Measurements from ENCODE around the gene PLEKHG4B. TPM values are rescaled to one million over a fixed set of nuclear protein-coding genes. Genes with fewer than 3 reads are reported as not detected.
"Not testable (repeated sequence)": the region's sequence is repeated elsewhere in the genome, so short reads cannot be mapped to it uniquely, and the experiment has no call there.

The PLEKHG4B gene
- total RNA-seq, 5 donors from 2014 or later (not counting 1 experiment from before 2014, with no cell fraction given) = 0.06 to 0.09 TPM; not detected in 3

GRCh38 chr5:194603-195209 lies 102.7 kb downstream of the PLEKHG4B start:
- H3K9me3 ChIP-seq = no peaks in the 10 kb centered on the region
- peaks cover 0 to 37% of the 10 kb centered on the region in 2 experiments for H3K27me3 ChIP-seq (replicated peaks in 1 of 2; ENCODE audit: control insufficient read depth in 2 of 2, extremely low read depth in 1 of 2, insufficient read depth in 2 of 2, low read length in 1 of 2)
- no peaks in the 10 kb centered on the region for H3K9me3 Mint-ChIP-seq
- H3K4me3 ChIP-seq (ENCODE audit: control insufficient read depth in 1 of 2, extremely low read depth in 1 of 2, low read length in 1 of 2) = no peak overlapping the region
- no peaks in the 10 kb centered on the region for H3K36me3 Mint-ChIP-seq
- no peaks in the 10 kb centered on the region for H3K4me1 Mint-ChIP-seq
- peaks cover 0 to 8% of the 10 kb centered on the region in 2 experiments for H3K4me1 ChIP-seq (ENCODE audit: control insufficient read depth in 1 of 2, extremely low read depth in 1 of 2, insufficient read depth in 2 of 2, low read length in 2 of 2)
- DNase-seq (no peak), ATAC-seq (replicated peaks in 1 of 4) (no peak)
- no peaks in the 10 kb centered on the region for H3K36me3 ChIP-seq (ENCODE audit: control insufficient read depth in 2 of 2, extremely low read depth in 1 of 2, insufficient read depth in 1 of 2, low read length in 1 of 2)
- no peak overlapping the region for H3K4me3 Mint-ChIP-seq
- H3K27ac ChIP-seq (ENCODE audit: low read length) = no peak overlapping the region
- H3K27me3 Mint-ChIP-seq = peaks cover 0 to 8% of the 10 kb centered on the region in 2 donors
- POLR2A ChIA-PET = no interaction called here
- no peak overlapping the region for H3K27ac Mint-ChIP-seq
- CTCF ChIA-PET = no interaction called here
- 93% methylated on average over 33 of the region's 36 CpGs for WGBS (ENCODE audit: insufficient coverage)

GRCh38 chr5:195401-196160 lies 103.6 kb downstream of the PLEKHG4B start:
- POLR2A ChIA-PET = interaction anchor here in 1 of 2 donors (0.5 kb wide), 1 partner anchor 1178 kb away, joined by 3 read pairs; no protein-coding TSS in a partner anchor
- Mint-ChIP-seq H3K9me3 (no peaks in the 10 kb centered on the region), H3K27me3 (peaks cover 0 to 8% of the 10 kb centered on the region in 2 donors), H3K4me1 (no peaks in the 10 kb centered on the region), H3K4me3 (no peak overlapping the region), H3K27ac (no peak overlapping the region), H3K36me3 (no peaks in the 10 kb centered on the region)
- ATAC-seq (replicated peaks in 1 of 4) (no peak), DNase-seq (no peak)
- Histone ChIP-seq H3K9me3 (no peaks in the 10 kb centered on the region), H3K36me3 (ENCODE audit: control insufficient read depth in 2 of 2, extremely low read depth in 1 of 2, insufficient read depth in 1 of 2, low read length in 1 of 2) (no peaks in the 10 kb centered on the region), H3K27ac (ENCODE audit: low read length) (no peak overlapping the region), H3K4me3 (ENCODE audit: control insufficient read depth in 1 of 2, extremely low read depth in 1 of 2, low read length in 1 of 2) (no peak overlapping the region), H3K4me1 (ENCODE audit: control insufficient read depth in 1 of 2, extremely low read depth in 1 of 2, insufficient read depth in 2 of 2, low read length in 2 of 2) (peaks cover 0 to 8% of the 10 kb centered on the region in 2 experiments), H3K27me3 (replicated peaks in 1 of 2; ENCODE audit: control insufficient read depth in 2 of 2, extremely low read depth in 1 of 2, insufficient read depth in 2 of 2, low read length in 1 of 2) (peaks cover 0 to 33% of the 10 kb centered on the region in 2 experiments)
- CTCF ChIA-PET = no interaction called here
- 77% methylated on average over 22 of the region's 33 CpGs for WGBS (ENCODE audit: insufficient coverage)

DNA sequence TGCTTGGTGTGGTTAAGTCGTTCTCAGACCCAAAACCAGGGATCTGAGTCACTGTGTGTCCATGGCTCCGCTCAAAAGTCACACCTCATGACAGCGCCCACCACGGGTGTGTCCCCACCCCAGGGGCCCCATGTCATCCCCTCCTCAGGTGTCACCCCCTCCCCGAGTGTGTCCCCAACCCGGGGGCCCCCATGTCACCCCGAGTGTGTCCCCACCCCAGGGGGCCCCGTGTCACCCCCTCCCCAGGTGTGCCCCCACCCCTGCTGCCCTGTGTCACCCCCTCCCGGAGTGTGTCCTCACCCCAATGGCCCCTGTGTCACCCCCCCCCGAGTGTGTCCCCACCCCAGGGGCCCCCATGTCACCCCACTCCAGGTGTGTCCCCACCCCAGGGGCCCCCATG lies 104.4 kb downstream of the PLEKHG4B start:
- H3K27me3 ChIP-seq (replicated peaks in 1 of 2; ENCODE audit: control insufficient read depth in 2 of 2, extremely low read depth in 1 of 2, insufficient read depth in 2 of 2, low read length in 1 of 2) = peaks cover 0 to 26% of the 10 kb centered on the region in 2 experiments
- Mint-ChIP-seq H3K27me3 (peaks cover 0 to 8% of the 10 kb centered on the region in 2 donors), H3K36me3 (no peaks in the 10 kb centered on the region), H3K27ac (no peak overlapping the region), H3K4me1 (peaks cover 0 to 1% (median 0%) of the 10 kb centered on the region in 3 donors), H3K4me3 (no peak overlapping the region), H3K9me3 (no peaks in the 10 kb centered on the region)
- H3K4me3 ChIP-seq (ENCODE audit: control insufficient read depth in 1 of 2, extremely low read depth in 1 of 2, low read length in 1 of 2) = no peak overlapping the region
- 88% methylated on average over 3 of the region's 10 CpGs for WGBS (ENCODE audit: insufficient coverage)
- ChIA-PET POLR2A (no interaction called here), CTCF (no interaction called here)
- H3K4me1 ChIP-seq (ENCODE audit: control insufficient read depth in 1 of 2, extremely low read depth in 1 of 2, insufficient read depth in 2 of 2, low read length in 2 of 2) = peaks cover 0 to 2% of the 10 kb centered on the region in 2 experiments
- ATAC-seq (replicated peaks in 1 of 4) = peak in 1 of 4 experiments; percentile 24
- H3K27ac ChIP-seq (ENCODE audit: low read length) = no peak overlapping the region
- DNase-seq = no peak
- H3K9me3 ChIP-seq = no peaks in the 10 kb centered on the region
- no peaks in the 10 kb centered on the region for H3K36me3 ChIP-seq (ENCODE audit: control insufficient read depth in 2 of 2, extremely low read depth in 1 of 2, insufficient read depth in 1 of 2, low read length in 1 of 2)

GRCh38 chr5:197031-197430 lies 105.1 kb downstream of the PLEKHG4B start:
- H3K4me1 Mint-ChIP-seq; H3K36me3 Mint-ChIP-seq; H3K4me1 ChIP-seq (ENCODE audit: control insufficient read depth in 1 of 2, extremely low read depth in 1 of 2, insufficient read depth in 2 of 2, low read length in 2 of 2); POLR2A ChIA-PET; H3K27ac ChIP-seq (ENCODE audit: low read length); H3K27me3 Mint-ChIP-seq; H3K4me3 Mint-ChIP-seq; H3K27ac Mint-ChIP-seq; CTCF ChIA-PET; H3K4me3 ChIP-seq (ENCODE audit: control insufficient read depth in 1 of 2, extremely low read depth in 1 of 2, low read length in 1 of 2); H3K9me3 Mint-ChIP-seq; H3K9me3 ChIP-seq; ATAC-seq (replicated peaks in 1 of 4); DNase-seq; H3K36me3 ChIP-seq (ENCODE audit: control insufficient read depth in 2 of 2, extremely low read depth in 1 of 2, insufficient read depth in 1 of 2, low read length in 1 of 2): not testable (repeated sequence)
- 80% methylated on average over 9 of the region's 18 CpGs for WGBS (ENCODE audit: insufficient coverage)
- peaks cover 0 to 21% of the 10 kb centered on the region in 2 experiments for H3K27me3 ChIP-seq (replicated peaks in 1 of 2; ENCODE audit: control insufficient read depth in 2 of 2, extremely low read depth in 1 of 2, insufficient read depth in 2 of 2, low read length in 1 of 2)

DNA sequence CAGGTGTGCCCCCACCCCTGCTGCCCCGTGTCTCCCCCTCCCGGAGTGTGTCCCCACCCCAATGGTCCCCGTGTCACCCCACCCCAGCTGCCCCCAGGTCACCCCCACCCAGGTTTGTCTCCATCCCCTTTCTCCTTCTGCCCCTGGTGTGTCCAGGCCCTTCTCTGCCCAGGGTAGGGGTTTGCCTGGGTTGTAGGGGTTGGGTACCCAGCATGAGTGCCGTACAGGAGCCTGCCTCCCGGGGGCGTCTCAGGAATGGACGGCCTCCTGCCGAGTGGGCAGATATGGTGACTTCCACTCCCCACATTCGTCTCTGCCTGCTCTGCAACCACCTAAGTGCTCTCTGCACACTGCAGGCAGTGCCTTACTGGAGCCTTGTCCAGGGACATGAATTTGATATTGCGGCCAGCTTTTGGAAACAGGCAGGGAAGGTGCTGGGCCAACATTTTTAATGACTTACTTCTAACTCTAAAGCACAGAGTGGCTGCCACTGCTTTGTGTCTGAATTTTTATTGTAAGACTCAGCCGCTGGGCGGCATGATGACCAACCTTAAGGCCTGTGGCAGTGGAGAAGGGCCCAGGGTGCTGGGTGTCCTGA lies 106.0 kb downstream of the PLEKHG4B start:
- H3K27me3 ChIP-seq (replicated peaks in 1 of 2; ENCODE audit: control insufficient read depth in 2 of 2, extremely low read depth in 1 of 2, insufficient read depth in 2 of 2, low read length in 1 of 2) = peaks cover 0 to 12% of the 10 kb centered on the region in 2 experiments
- Mint-ChIP-seq H3K9me3 (no peaks in the 10 kb centered on the region), H3K4me3 (no peak overlapping the region), H3K27ac (no peak overlapping the region), H3K36me3 (peaks cover 12% of the 10 kb centered on the region), H3K27me3 (no peaks in the 10 kb centered on the region), H3K4me1 (peaks cover 0 to 10% (median 1%) of the 10 kb centered on the region in 3 donors)
- no peak for ATAC-seq (replicated peaks in 1 of 4)
- no peak overlapping the region for H3K27ac ChIP-seq (ENCODE audit: low read length)
- H3K9me3 ChIP-seq = no peaks in the 10 kb centered on the region
- H3K4me3 ChIP-seq (ENCODE audit: control insufficient read depth in 1 of 2, extremely low read depth in 1 of 2, low read length in 1 of 2) = no peak overlapping the region
- 87% methylated on average over 6 of the region's 12 CpGs for WGBS (ENCODE audit: insufficient coverage)
- no peaks in the 10 kb centered on the region for H3K4me1 ChIP-seq (ENCODE audit: control insufficient read depth in 1 of 2, extremely low read depth in 1 of 2, insufficient read depth in 2 of 2, low read length in 2 of 2)
- POLR2A ChIA-PET = no interaction called here
- peaks cover 0 to 3% of the 10 kb centered on the region in 2 donors for H3K36me3 ChIP-seq (ENCODE audit: control insufficient read depth in 2 of 2, extremely low read depth in 1 of 2, insufficient read depth in 1 of 2, low read length in 1 of 2)
- CTCF ChIA-PET = no interaction called here
- DNase-seq = no peak

DNA sequence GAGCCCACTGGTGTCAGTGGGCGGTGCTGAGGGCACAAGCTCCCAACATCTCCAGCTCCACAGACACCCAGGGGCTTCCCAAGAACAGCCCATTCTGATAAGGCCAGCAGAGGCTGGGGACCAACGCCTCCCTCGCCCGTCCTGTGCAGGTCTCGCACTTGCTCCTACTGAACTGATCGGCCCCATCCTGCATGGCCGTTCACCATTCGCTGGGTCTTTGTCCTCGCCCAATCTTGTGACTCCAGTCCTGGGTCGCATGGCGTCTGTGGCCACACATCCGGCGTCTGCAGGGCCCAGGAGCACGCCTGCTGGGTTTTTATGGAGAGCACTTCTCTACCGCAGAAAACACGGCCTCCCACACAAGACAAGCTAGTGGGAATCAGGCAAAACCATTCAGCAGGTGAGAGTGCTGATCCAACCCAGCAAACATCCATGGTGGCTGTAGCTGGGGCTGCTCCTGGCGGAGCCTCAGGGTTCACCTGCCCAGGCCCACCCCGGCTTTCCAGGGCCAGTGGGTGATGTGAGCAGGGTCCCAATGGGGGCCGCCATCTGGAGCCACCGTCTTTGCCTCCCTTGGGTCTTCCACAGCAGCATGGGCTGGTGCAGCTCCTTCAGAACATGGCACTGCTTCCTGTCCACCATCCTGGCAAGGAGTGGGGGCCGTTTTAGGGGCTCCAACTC lies 106.7 kb downstream of the PLEKHG4B start:
- peaks cover 0 to 6% of the 10 kb centered on the region in 2 experiments for H3K27me3 ChIP-seq (replicated peaks in 1 of 2; ENCODE audit: control insufficient read depth in 2 of 2, extremely low read depth in 1 of 2, insufficient read depth in 2 of 2, low read length in 1 of 2)
- no peaks in the 10 kb centered on the region for H3K4me1 ChIP-seq (ENCODE audit: control insufficient read depth in 1 of 2, extremely low read depth in 1 of 2, insufficient read depth in 2 of 2, low read length in 2 of 2)
- H3K27me3 Mint-ChIP-seq = no peaks in the 10 kb centered on the region
- H3K9me3 Mint-ChIP-seq = no peaks in the 10 kb centered on the region
- DNase-seq (no peak), ATAC-seq (replicated peaks in 1 of 4) (no peak)
- no peak overlapping the region for H3K4me3 ChIP-seq (ENCODE audit: control insufficient read depth in 1 of 2, extremely low read depth in 1 of 2, low read length in 1 of 2)
- peaks cover 5 to 8% of the 10 kb centered on the region in 2 donors for H3K36me3 ChIP-seq (ENCODE audit: control insufficient read depth in 2 of 2, extremely low read depth in 1 of 2, insufficient read depth in 1 of 2, low read length in 1 of 2)
- no peak overlapping the region for H3K27ac Mint-ChIP-seq
- 98% methylated on average over 19 of the region's 21 CpGs for WGBS (ENCODE audit: insufficient coverage)
- no peak overlapping the region for H3K4me3 Mint-ChIP-seq
- H3K9me3 ChIP-seq = no peaks in the 10 kb centered on the region
- CTCF ChIA-PET = no interaction called here
- H3K36me3 Mint-ChIP-seq = peaks cover 13% of the 10 kb centered on the region
- peaks cover 0 to 10% (median 1%) of the 10 kb centered on the region in 3 donors for H3K4me1 Mint-ChIP-seq
- no peak overlapping the region for H3K27ac ChIP-seq (ENCODE audit: low read length)
- POLR2A ChIA-PET = no interaction called here
